H1 (cell line): ENCODE measurements around the gene RASGRF1. TPM values are rescaled to one million over a fixed set of nuclear protein-coding genes. Genes with fewer than 3 reads are reported as not detected.

ENCODE experiments used
- CTCF ChIA-PET: fragments of 300-600 bp; sonication (Branson Sonifier 250); formaldehyde crosslinking; loops from one replicate; lab custom pipeline; 2021; ENCODE audit not compliant: partially characterized antibody; lab: Charles Lee
- POLR2A ChIA-PET: fragments of 300-600 bp; sonication (Branson Sonifier 250); formaldehyde crosslinking; loops from one replicate; lab custom pipeline; 2021; ENCODE audit warnings: inconsistent platforms; ENCODE audit not compliant: partially characterized antibody; lab: Charles Lee
- DNase-seq, 2 experiments: peaks; one replicate each; pipeline versions ENCODE4 v3.0.0 to v3.0.0-alpha.2; 2010 to 2022; ENCODE audit warnings: low spot score in 2 of 2, low read depth in 1 of 2, mixed read lengths in 1 of 2
- FAIRE-seq: peaks from 2 replicates; lab custom pipeline; 2011; peaks lifted over from hg19 to GRCh38; lab: Jason Lieb, UNC
- H2AFZ ChIP-seq: 2 replicates; pipeline ENCODE4 v1.8.1; 2012; ENCODE audit warnings: low read length, inconsistent platforms
- H2AK5ac ChIP-seq: 2 replicates; pipeline ENCODE4 v1.6.1; 2013; ENCODE audit warnings: low read depth, low read length
- H2BK120ac ChIP-seq: replicated peaks from 2 replicates; pipeline ENCODE3; 2013; ENCODE audit warnings: low read depth, low read length, inconsistent platforms
- H2BK12ac ChIP-seq: 2 replicates; pipeline ENCODE4 v1.6.1; 2013; ENCODE audit warnings: low read depth, low read length
- H2BK15ac ChIP-seq: 2 replicates; pipeline ENCODE4 v1.6.1; 2013; ENCODE audit warnings: low read length
- H2BK20ac ChIP-seq: 2 replicates; pipeline ENCODE4 v1.6.1; 2013; ENCODE audit warnings: low read length
- H2BK5ac ChIP-seq: 2 replicates; pipeline ENCODE4 v1.6.1; 2013; ENCODE audit warnings: low read depth, low read length
- H3K14ac ChIP-seq: 2 replicates; pipeline ENCODE4 v1.6.1; 2013; ENCODE audit warnings: inconsistent platforms; ENCODE audit not compliant: insufficient read length
- H3K18ac ChIP-seq: 2 replicates; pipeline ENCODE4 v1.6.1; 2013; ENCODE audit warnings: low read length; ENCODE audit errors: extremely low read depth
- H3K23ac ChIP-seq: 2 replicates; pipeline ENCODE4 v1.6.1; 2013; ENCODE audit warnings: inconsistent platforms; ENCODE audit not compliant: insufficient read length
- H3K23me2 ChIP-seq: 2 replicates; pipeline ENCODE4 v1.6.1; 2013; ENCODE audit warnings: low read depth, low read length
- H3K27ac ChIP-seq: 2 replicates; pipeline ENCODE4 v1.6.1; 2011; ENCODE audit warnings: low read depth, low read length, inconsistent platforms
- H3K27me3 ChIP-seq, 4 experiments: replicated peaks in 1 of 4; 1 replicate in 1 of 4; 2 replicates in 3 of 4; pipeline versions ENCODE4 v1.6.1 to v1.8.1; 2011 to 2013; ENCODE audit warnings: low read length in 3 of 4, mild to moderate bottlenecking in 3 of 4, inconsistent platforms in 2 of 4, mixed read lengths in 2 of 4, moderate library complexity in 1 of 4; ENCODE audit not compliant: control insufficient read depth in 3 of 4, insufficient read depth in 3 of 4; ENCODE audit errors: extremely low read depth in 1 of 4
- H3K36me3 ChIP-seq, 4 experiments: 2 replicates each; pipeline versions ENCODE4 v1.6.1 to v1.8.1; 2011 to 2013; ENCODE audit warnings: mild to moderate bottlenecking in 4 of 4, low read length in 3 of 4, moderate library complexity in 2 of 4, control low read depth in 1 of 4, inconsistent platforms in 1 of 4; ENCODE audit not compliant: insufficient read depth in 4 of 4, control insufficient read depth in 2 of 4
- H3K4ac ChIP-seq: replicated peaks from 2 replicates; pipeline ENCODE3; 2013; ENCODE audit warnings: low read length, low read depth, mixed read lengths, inconsistent platforms; ENCODE audit not compliant: insufficient read length
- H3K4me1 ChIP-seq, 4 experiments: replicated peaks in 1 of 4; 1 replicate in 1 of 4; 2 replicates in 3 of 4; pipeline versions ENCODE4 v1.6.1 to v1.8.1; 2011 to 2013; ENCODE audit warnings: low read length in 3 of 4, inconsistent platforms in 2 of 4, mixed read lengths in 1 of 4; ENCODE audit not compliant: insufficient read depth in 4 of 4, control insufficient read depth in 3 of 4
- H3K4me2 ChIP-seq, 2 experiments: 2 replicates each; pipeline versions ENCODE4 v1.6.1 to v1.8.1; 2011 to 2013; ENCODE audit warnings: low read depth in 2 of 2, low read length in 2 of 2, control low read depth in 1 of 2, inconsistent platforms in 1 of 2, mild to moderate bottlenecking in 1 of 2; ENCODE audit not compliant: insufficient read depth in 1 of 2
- H3K4me3 ChIP-seq, 4 experiments: fragments of 200-600, 300-600 bp in 1 of 4; sonication (generic), shearing (Covaris generic), sonication (Bioruptor Twin) in 1 of 4; 2 replicates each; pipeline versions ENCODE4 v1.5.1 to v1.8.1; 2011 to 2016; ENCODE audit warnings: low read length in 4 of 4, low read depth in 3 of 4, control low read depth in 2 of 4, inconsistent platforms in 2 of 4, mild to moderate bottlenecking in 2 of 4, mixed read lengths in 1 of 4, moderate library complexity in 1 of 4; ENCODE audit not compliant: insufficient read depth in 2 of 4; ENCODE audit errors: extremely low read depth in 1 of 4
- H3K56ac ChIP-seq: replicated peaks from 2 replicates; pipeline ENCODE3; 2013; ENCODE audit warnings: low read depth, mild to moderate bottlenecking, mixed read lengths, low read length, inconsistent platforms; ENCODE audit not compliant: insufficient read length
- H3K79me1 ChIP-seq: 2 replicates; pipeline ENCODE4 v1.6.1; 2013; ENCODE audit warnings: low read depth, low read length, control low read depth
- H3K79me2 ChIP-seq, 2 experiments: 2 replicates each; pipeline versions ENCODE4 v1.6.1 to v1.8.1; 2012 to 2013; ENCODE audit warnings: low read length in 2 of 2, mild to moderate bottlenecking in 2 of 2, inconsistent platforms in 1 of 2; ENCODE audit not compliant: insufficient read depth in 2 of 2, control insufficient read depth in 1 of 2
- H3K9ac ChIP-seq, 4 experiments: replicated peaks in 1 of 4; 1 replicate in 1 of 4; 2 replicates in 3 of 4; pipeline versions ENCODE4 v1.6.1 to v1.8.1; 2011 to 2013; ENCODE audit warnings: low read depth in 3 of 4, low read length in 3 of 4, control low read depth in 2 of 4, mild to moderate bottlenecking in 2 of 4, moderate library complexity in 2 of 4, inconsistent platforms in 1 of 4; ENCODE audit errors: extremely low read depth in 1 of 4
- H3K9me3 ChIP-seq, 2 experiments: 2 replicates each; pipeline versions ENCODE4 v1.6.1 to v1.8.1; 2012 to 2013; ENCODE audit warnings: mild to moderate bottlenecking in 2 of 2, moderate library complexity in 2 of 2, control low read depth in 1 of 2, inconsistent platforms in 1 of 2, low read depth in 1 of 2, low read length in 1 of 2, mixed read lengths in 1 of 2; ENCODE audit not compliant: insufficient read depth in 2 of 2
- H4K20me1 ChIP-seq, 2 experiments: replicated peaks in 1 of 2; 2 replicates each; pipeline versions ENCODE3 to v1.8.1; 2011 to 2013; ENCODE audit warnings: inconsistent platforms in 2 of 2, low read length in 2 of 2, mild to moderate bottlenecking in 1 of 2; ENCODE audit not compliant: insufficient read depth in 2 of 2, control insufficient read depth in 1 of 2
- H4K5ac ChIP-seq: 2 replicates; pipeline ENCODE4 v1.6.1; 2013; ENCODE audit warnings: low read length, low read depth, mixed read lengths, inconsistent platforms; ENCODE audit not compliant: insufficient read length
- H4K8ac ChIP-seq: 2 replicates; pipeline ENCODE4 v1.8.0; 2013; ENCODE audit warnings: mild to moderate bottlenecking, moderate library complexity, low read length, inconsistent platforms; ENCODE audit not compliant: insufficient read depth; ENCODE audit errors: extremely low read depth
- H4K91ac ChIP-seq: replicated peaks from 2 replicates; pipeline ENCODE3; 2013; ENCODE audit warnings: low read length, mixed read lengths, inconsistent platforms; ENCODE audit not compliant: insufficient read length
- CEBPB ChIP-seq: IDR thresholded peaks from 2 replicates; pipeline ENCODE4 v1.6.1; 2012; ENCODE audit warnings: low read depth, low read length
- KDM1A ChIP-seq: fragments of 200-600, 300-600 bp; sonication (generic); IDR thresholded peaks from 2 replicates; pipeline ENCODE4 v1.7.1; 2016; ENCODE audit warnings: mild to moderate bottlenecking, low read length, borderline replicate concordance
- RAD21 ChIP-seq, 2 experiments: IDR thresholded peaks in 1 of 2; conservative IDR thresholded peaks in 1 of 2; 2 replicates each; pipeline ENCODE4 v1.6.1; 2011; ENCODE audit warnings: low read depth in 2 of 2, low read length in 2 of 2, improper control_type of control experiment in 1 of 2, inconsistent platforms in 1 of 2, mild to moderate bottlenecking in 1 of 2, moderate library complexity in 1 of 2
- TBP ChIP-seq: IDR thresholded peaks from 2 replicates; pipeline ENCODE4 v1.6.1; 2011; ENCODE audit warnings: low read depth, low read length, improper control_type of control experiment
- WGBS, 2 experiments: shearing (Covaris generic) in 1 of 2; methylation state at CpG; one replicate each; pipeline versions ENCODE4 v1.1.6 to v1.1.7; 2013 to 2015; ENCODE audit warnings: low lambda C conversion rate in 2 of 2, mixed read lengths in 2 of 2, inconsistent platforms in 1 of 2, low coverage in 1 of 2, missing lambda C conversion rate in 1 of 2; ENCODE audit not compliant: insufficient replicate concordance in 2 of 2, insufficient coverage in 1 of 2, insufficient read length in 1 of 2; ENCODE audit errors: extremely low coverage in 1 of 2, missing lambda C conversion rate in 1 of 2; 5-methylcytosine and 5-hydroxymethylcytosine counted together
- polyA plus RNA-seq, 7 experiments: library from polyadenylated mRNA; depleted of rRNA in 3 of 7; stranded (reverse) in 5 of 7; unstranded in 2 of 7; fragments of >200 nt in 5 of 7; fragments of 200-250 nt in 2 of 7; gene quantifications; 1 replicate in 5 of 7; 2 replicates in 1 of 7; 4 replicates in 1 of 7; pipeline versions ENCODE4 v1.2.1 to v1.2.3, GENCODE V29; 2011 to 2013; ENCODE audit warnings: missing spikeins in 2 of 7, mixed read lengths in 2 of 7
- total RNA-seq: library from RNA; stranded (reverse); fragmentation: NEBNext Ultra II Directional; extraction: Animal tissue kit (Norgen Biotek cat#: 25700); gene quantifications from 2 replicates; pipeline ENCODE4 v1.2.1, GENCODE V29; 2021
- TF ChIP-seq, protein P1 (sequence below): IDR thresholded peaks from 2 replicates; pipeline ENCODE4 v1.6.1; 2012; ENCODE audit warnings: low read length, inconsistent platforms
- TF ChIP-seq, protein P2 (sequence below), 3 experiments: IDR thresholded peaks; 1 replicate in 2 of 3; 2 replicates in 1 of 3; pipeline versions ENCODE4 v1.5.1 to v1.6.1; 2011; ENCODE audit warnings: low read length in 3 of 3, mild to moderate bottlenecking in 3 of 3, inconsistent platforms in 2 of 3, low read depth in 1 of 3, moderate library complexity in 1 of 3; ENCODE audit not compliant: insufficient read depth in 1 of 3; ENCODE audit errors: control extremely low read depth in 1 of 3

RASGRF1 gene
- total and polyA plus RNA-seq, 2 of the 8 experiments (the other 6 are each of a cell fraction or from before 2014, with no cell fraction given) = 0.42 to 0.67 TPM

DNA sequence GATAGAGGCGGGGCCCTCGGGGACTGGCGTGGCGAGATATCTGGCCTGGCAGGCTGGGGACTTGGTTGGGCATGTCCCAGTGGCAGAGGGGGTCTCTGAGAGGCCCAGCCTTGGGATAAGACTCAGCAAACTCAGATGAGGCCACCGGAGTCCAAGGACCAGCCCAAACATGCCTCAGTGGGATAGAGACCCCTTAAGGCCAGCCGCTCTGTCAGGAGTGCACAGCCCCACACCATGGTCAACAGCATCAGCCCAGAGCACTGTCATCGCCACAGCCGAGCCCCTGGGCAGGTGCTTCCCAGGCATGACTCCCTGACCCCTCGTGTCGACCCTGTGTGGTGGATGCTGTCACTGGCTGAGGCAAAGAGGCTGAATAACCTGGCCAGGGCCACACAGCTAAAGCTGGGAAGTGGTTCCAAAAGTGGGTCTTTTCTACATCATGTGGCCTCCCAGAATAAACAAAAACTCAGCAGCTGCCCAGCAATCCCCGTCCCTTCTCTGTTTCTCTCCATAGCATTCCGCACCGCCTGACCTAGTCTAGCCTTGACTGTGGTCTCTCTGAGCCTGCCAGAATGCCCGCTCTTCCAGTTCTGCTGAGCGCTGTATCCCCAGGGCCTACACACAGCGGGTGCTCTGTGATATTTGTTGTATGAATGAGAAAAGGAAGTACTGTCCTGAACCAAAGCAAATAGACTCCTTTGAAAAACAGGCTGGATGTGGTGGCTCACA lies 160.9 kb downstream of the RASGRF1 start:
- H4K20me1 ChIP-seq = peaks cover 0 to 2% of the 10 kb centered on the region in 2 experiments
- H3K4me3 ChIP-seq = no peak overlapping the region
- no peaks in the 10 kb centered on the region for H3K23me2 ChIP-seq
- no peak overlapping the region for H2BK12ac ChIP-seq
- no peak overlapping the region for H3K18ac ChIP-seq
- no peak overlapping the region for H2AFZ ChIP-seq
- H3K56ac ChIP-seq = no peak overlapping the region
- FAIRE-seq (no peak), DNase-seq (no peak)
- no peaks in the 10 kb centered on the region for H3K79me1 ChIP-seq
- no peak overlapping the region for H3K27ac ChIP-seq
- no peak overlapping the region for H3K14ac ChIP-seq
- H3K4me1 ChIP-seq = no peaks in the 10 kb centered on the region
- H4K5ac ChIP-seq = no peak overlapping the region
- H3K9me3 ChIP-seq = no peaks in the 10 kb centered on the region
- no peak overlapping the region for H2AK5ac ChIP-seq
- H2BK20ac ChIP-seq = no peak overlapping the region
- no peaks in the 10 kb centered on the region for H3K79me2 ChIP-seq
- H3K9ac ChIP-seq = no peak overlapping the region
- H4K91ac ChIP-seq = no peak overlapping the region
- H3K23ac ChIP-seq = no peak overlapping the region
- peaks cover 0 to 3% (median 0%) of the 10 kb centered on the region in 4 experiments; a peak in 2 of 8 replicates for H3K36me3 ChIP-seq
- ChIA-PET CTCF (interaction anchor here (1.1 to 1.2 kb wide), 3 partner anchors 14 to 101 kb away, joined by 3 to 4 read pairs (median 3); no protein-coding TSS in a partner anchor), POLR2A (no interaction called here)
- H3K4ac ChIP-seq = no peak overlapping the region
- no peak overlapping the region for H2BK15ac ChIP-seq
- 90% methylated on average over 16 of the region's 16 CpGs; no CpG with 5 or more reads in 1 of the 2 experiments for WGBS, 2 experiments
- H3K27me3 ChIP-seq = no peaks in the 10 kb centered on the region; a peak in 1 of 7 replicates
- H4K8ac ChIP-seq = no peak overlapping the region; the same call in 1 of the 2 replicates
- no peak overlapping the region; the same call in 1 of the 2 replicates for H2BK5ac ChIP-seq
- H2BK120ac ChIP-seq = no peak overlapping the region
- H3K4me2 ChIP-seq = no peak overlapping the region
- TF ChIP-seq, protein P1, sequence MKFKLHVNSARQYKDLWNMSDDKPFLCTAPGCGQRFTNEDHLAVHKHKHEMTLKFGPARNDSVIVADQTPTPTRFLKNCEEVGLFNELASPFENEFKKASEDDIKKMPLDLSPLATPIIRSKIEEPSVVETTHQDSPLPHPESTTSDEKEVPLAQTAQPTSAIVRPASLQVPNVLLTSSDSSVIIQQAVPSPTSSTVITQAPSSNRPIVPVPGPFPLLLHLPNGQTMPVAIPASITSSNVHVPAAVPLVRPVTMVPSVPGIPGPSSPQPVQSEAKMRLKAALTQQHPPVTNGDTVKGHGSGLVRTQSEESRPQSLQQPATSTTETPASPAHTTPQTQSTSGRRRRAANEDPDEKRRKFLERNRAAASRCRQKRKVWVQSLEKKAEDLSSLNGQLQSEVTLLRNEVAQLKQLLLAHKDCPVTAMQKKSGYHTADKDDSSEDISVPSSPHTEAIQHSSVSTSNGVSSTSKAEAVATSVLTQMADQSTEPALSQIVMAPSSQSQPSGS = no peak
- TF ChIP-seq KDM1A (no peak), RAD21 (IDR thresholded peaks at IDR 0.05 in 1 of 2, conservative IDR thresholded peaks at IDR 0.05 in 1 of 2; ENCODE audit: low read depth in 2 of 2, low read length in 2 of 2) (no peak), TBP (no peak), CEBPB (no peak)
- TF ChIP-seq, protein P2, sequence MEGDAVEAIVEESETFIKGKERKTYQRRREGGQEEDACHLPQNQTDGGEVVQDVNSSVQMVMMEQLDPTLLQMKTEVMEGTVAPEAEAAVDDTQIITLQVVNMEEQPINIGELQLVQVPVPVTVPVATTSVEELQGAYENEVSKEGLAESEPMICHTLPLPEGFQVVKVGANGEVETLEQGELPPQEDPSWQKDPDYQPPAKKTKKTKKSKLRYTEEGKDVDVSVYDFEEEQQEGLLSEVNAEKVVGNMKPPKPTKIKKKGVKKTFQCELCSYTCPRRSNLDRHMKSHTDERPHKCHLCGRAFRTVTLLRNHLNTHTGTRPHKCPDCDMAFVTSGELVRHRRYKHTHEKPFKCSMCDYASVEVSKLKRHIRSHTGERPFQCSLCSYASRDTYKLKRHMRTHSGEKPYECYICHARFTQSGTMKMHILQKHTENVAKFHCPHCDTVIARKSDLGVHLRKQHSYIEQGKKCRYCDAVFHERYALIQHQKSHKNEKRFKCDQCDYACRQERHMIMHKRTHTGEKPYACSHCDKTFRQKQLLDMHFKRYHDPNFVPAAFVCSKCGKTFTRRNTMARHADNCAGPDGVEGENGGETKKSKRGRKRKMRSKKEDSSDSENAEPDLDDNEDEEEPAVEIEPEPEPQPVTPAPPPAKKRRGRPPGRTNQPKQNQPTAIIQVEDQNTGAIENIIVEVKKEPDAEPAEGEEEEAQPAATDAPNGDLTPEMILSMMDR (IDR thresholded peaks at IDR 0.05; ENCODE audit: control extremely low read depth in 1 of 3, insufficient read depth in 1 of 3, low read depth in 1 of 3, low read length in 3 of 3) = no peak
